K562 (cell line): ENCODE results near the gene UCK1. TPM values are rescaled to one million over a fixed set of nuclear protein-coding genes. Genes with fewer than 3 reads are reported as not detected.

Experiments
- ATAC-seq: fragments of 200-7000 bp; cut with Tn5 transposase; 3 replicates; pipeline ENCODE4 v1.9.1; 2020; ENCODE audit warnings: moderate library complexity
- BruUV-seq: library from RNA; stranded (reverse); fragments of 400-500 nt; replicated peaks from 2 replicates; lab custom pipeline; 2021; lab: Mats Ljungman, UMichigan
- CTCF ChIA-PET: fragments of 300-600 bp; formaldehyde crosslinking; extraction: SDS; loops from one replicate; lab custom pipeline; 2021; ENCODE audit warnings: low intra/inter-chr PET ratio; lab: Yijun Ruan, JAX
- POLR2A ChIA-PET: fragments of 300-600, 350-650 bp; sonication (Branson Sonifier 250); formaldehyde crosslinking; extraction: SDS; loops from one replicate; lab custom pipeline; 2021; ENCODE audit warnings: antibody characterized with exemption, inconsistent platforms; lab: Yijun Ruan, JAX
- DNase-seq, 4 experiments: peaks; one replicate each; pipeline versions ENCODE4 v3.0.0 to v3.0.0-alpha.2; 2011 to 2018; ENCODE audit warnings: low spot score in 3 of 4, mixed read lengths in 3 of 4; ENCODE audit errors: extremely low read depth in 1 of 4
- FAIRE-seq: peaks from 2 replicates; lab custom pipeline; 2011; peaks lifted over from hg19 to GRCh38; lab: Jason Lieb, UNC
- H2AFZ ChIP-seq: 2 replicates; pipeline ENCODE4 v1.6.0; 2011; ENCODE audit warnings: low read depth, low read length, control low read depth, inconsistent platforms
- H3K27ac ChIP-seq: fragments of 200-600 bp; 3 replicates; pipeline ENCODE4 v1.8.0; 2011; ENCODE audit warnings: low read depth, mild to moderate bottlenecking, control low read depth, inconsistent platforms, low read length, moderate library complexity, mixed read lengths; ENCODE audit errors: extremely low read depth
- H3K27me3 ChIP-seq, 2 experiments: fragments of 300-600 bp in 1 of 2; 2 replicates in 1 of 2; 3 replicates in 1 of 2; pipeline versions ENCODE4 v1.6.0 to v1.8.0; 2011; ENCODE audit warnings: inconsistent platforms in 2 of 2, low read length in 2 of 2, mild to moderate bottlenecking in 1 of 2, mixed read lengths in 1 of 2, moderate library complexity in 1 of 2; ENCODE audit not compliant: control insufficient read depth in 2 of 2, insufficient read depth in 2 of 2
- H3K36me3 ChIP-seq: fragments of 300-600 bp; 3 replicates; pipeline ENCODE4 v1.8.0; 2011; ENCODE audit warnings: mild to moderate bottlenecking, low read length, inconsistent platforms; ENCODE audit not compliant: control insufficient read depth, insufficient read depth
- H3K4me1 ChIP-seq, 2 experiments: fragments of 200-600 bp in 1 of 2; replicated peaks in 1 of 2; 2 replicates in 1 of 2; 3 replicates in 1 of 2; pipeline versions ENCODE4 v1.5.1 to v1.8.0; 2011; ENCODE audit warnings: inconsistent platforms in 2 of 2, low read length in 2 of 2, mild to moderate bottlenecking in 1 of 2, mixed read lengths in 1 of 2, moderate library complexity in 1 of 2; ENCODE audit not compliant: control insufficient read depth in 2 of 2, insufficient read depth in 2 of 2
- H3K4me2 ChIP-seq: 2 replicates; pipeline ENCODE4 v1.6.1; 2011; ENCODE audit warnings: low read length, control low read depth, inconsistent platforms, mixed read lengths; ENCODE audit not compliant: insufficient read depth
- H3K4me3 ChIP-seq: fragments of 200-600 bp; sonication (generic), shearing (Covaris generic); 2 replicates; pipeline ENCODE4 v1.5.1; 2016; ENCODE audit warnings: control low read depth, inconsistent platforms
- H3K79me2 ChIP-seq: fragments of 200-600 bp; 3 replicates; pipeline ENCODE4 v1.8.0; 2011; ENCODE audit warnings: low read length, inconsistent platforms; ENCODE audit not compliant: control insufficient read depth, insufficient read depth
- H3K9ac ChIP-seq, 2 experiments: 2 replicates each; pipeline versions ENCODE4 v1.6.0 to v1.6.1; 2011; ENCODE audit warnings: low read depth in 2 of 2, low read length in 2 of 2, control low read depth in 1 of 2, inconsistent platforms in 1 of 2, mild to moderate bottlenecking in 1 of 2, mixed read lengths in 1 of 2; ENCODE audit not compliant: insufficient read depth in 1 of 2
- H3K9me1 ChIP-seq: one replicate; pipeline ENCODE4 v1.6.0; 2011; ENCODE audit warnings: inconsistent platforms, mild to moderate bottlenecking, low read length, moderate library complexity; ENCODE audit not compliant: control insufficient read depth, insufficient read depth
- H3K9me3 ChIP-seq: replicated peaks from 2 replicates; pipeline ENCODE4 v1.5.1; 2011; ENCODE audit warnings: low read depth, low read length, inconsistent platforms; ENCODE audit not compliant: control insufficient read depth, insufficient read depth
- H4K20me1 ChIP-seq: replicated peaks from 2 replicates; pipeline ENCODE4 v1.6.1; 2011; ENCODE audit warnings: low read length, inconsistent platforms, mixed read lengths; ENCODE audit not compliant: control insufficient read depth, insufficient read depth
- IFI16 ChIP-seq: fragments of 250-450 bp; sonication (Bioruptor Pico); IDR thresholded peaks from 2 replicates; pipeline ENCODE4 v2.1.2; 2022; ENCODE audit warnings: mild to moderate bottlenecking, inconsistent platforms
- KLF13 ChIP-seq: fragments of 450-650 bp; IDR thresholded peaks from 2 replicates; pipeline ENCODE4 v1.6.1; 2016; ENCODE audit warnings: missing genetic modification characterization, low read depth, mild to moderate bottlenecking, missing compliant biosample characterization, moderate library complexity, borderline replicate concordance
- MAFG ChIP-seq: fragments of 450-650 bp; conservative IDR thresholded peaks from 2 replicates; pipeline ENCODE4 v1.6.1; 2016; ENCODE audit warnings: missing genetic modification characterization, missing compliant biosample characterization
- MECOM ChIP-seq: fragments of 250-450 bp; sonication (Bioruptor Pico); IDR thresholded peaks from 2 replicates; pipeline ENCODE4 v1.8.0; 2022; ENCODE audit warnings: inconsistent platforms
- RBFOX2 ChIP-seq: fragments of 200-400 bp; formaldehyde crosslinking; IDR thresholded peaks from 2 replicates; pipeline ENCODE4 v1.6.1; 2017; ENCODE audit warnings: low read depth, mild to moderate bottlenecking, low read length, moderate library complexity
- U2AF1 ChIP-seq: fragments of 200-400 bp; formaldehyde crosslinking; optimal IDR thresholded peaks from 2 replicates; pipeline ENCODE3; 2017; ENCODE audit warnings: mild to moderate bottlenecking, low read depth, low read length, moderate library complexity
- ZNF134 ChIP-seq: fragments of 250-450 bp; sonication (Bioruptor Pico); conservative IDR thresholded peaks from 2 replicates; pipeline ENCODE4 v1.4.0; 2020
- ZNF23 ChIP-seq: fragments of 250-450 bp; sonication (Bioruptor Pico); IDR thresholded peaks from 2 replicates; pipeline ENCODE4 v1.4.0; 2020; ENCODE audit warnings: mild to moderate bottlenecking
- WGBS: fragments of 100-300 bp; shearing (Covaris generic); methylation state at CpG from one replicate; pipeline ENCODE4 v1.1.6; 2016; ENCODE audit warnings: low coverage, mixed read lengths; ENCODE audit not compliant: insufficient coverage; ENCODE audit errors: missing lambda C conversion rate; 5-methylcytosine and 5-hydroxymethylcytosine counted together
- in situ Hi-C: fragments of 300-500 bp; cut with MboI; formaldehyde crosslinking; loops from 4 replicates; pipeline ENCODE4 v1.15.0; 2018; ENCODE audit warnings: inconsistent platforms, mixed read lengths
- intact Hi-C: fragments of 100-400 bp; cut with micrococcal nuclease; formaldehyde crosslinking; loops from 2 replicates; pipeline ENCODE4 v1.14.2; 2022
- polyA plus RNA-seq, 8 experiments: library from polyadenylated mRNA; depleted of rRNA in 4 of 8; stranded (reverse) in 5 of 8; unstranded in 3 of 8; fragments of >200 nt; fragmentation: Nextera tagmentation in 2 of 8; fragmentation: Illumina TruSeq in 1 of 8; extraction: Ambion mirVana in 2 of 8; extraction: Trizol in 1 of 8; gene quantifications; 2 replicates each; pipeline versions ENCODE4 v1.2.1 to v1.2.3, GENCODE V29; 2011 to 2014; ENCODE audit warnings: inconsistent platforms in 1 of 8, missing spikeins in 1 of 8
- total RNA-seq, 7 experiments: library from RNA; depleted of rRNA in 6 of 7; stranded (reverse); fragments of >200 nt in 6 of 7; fragmentation: Illumina TruSeq in 2 of 7; extraction: Trizol in 2 of 7; gene quantifications; 2 replicates each; pipeline versions ENCODE4 v1.2.1 to v1.2.3, GENCODE V29; 2011 to 2021; ENCODE audit warnings: low replicate concordance in 1 of 7

Gene UCK1
- total and polyA plus RNA-seq, 9 of the 15 experiments (the other 6 are each of a cell fraction or from before 2014, with no cell fraction given): 0.27 to 27.5 (median 16.1) TPM

DNA sequence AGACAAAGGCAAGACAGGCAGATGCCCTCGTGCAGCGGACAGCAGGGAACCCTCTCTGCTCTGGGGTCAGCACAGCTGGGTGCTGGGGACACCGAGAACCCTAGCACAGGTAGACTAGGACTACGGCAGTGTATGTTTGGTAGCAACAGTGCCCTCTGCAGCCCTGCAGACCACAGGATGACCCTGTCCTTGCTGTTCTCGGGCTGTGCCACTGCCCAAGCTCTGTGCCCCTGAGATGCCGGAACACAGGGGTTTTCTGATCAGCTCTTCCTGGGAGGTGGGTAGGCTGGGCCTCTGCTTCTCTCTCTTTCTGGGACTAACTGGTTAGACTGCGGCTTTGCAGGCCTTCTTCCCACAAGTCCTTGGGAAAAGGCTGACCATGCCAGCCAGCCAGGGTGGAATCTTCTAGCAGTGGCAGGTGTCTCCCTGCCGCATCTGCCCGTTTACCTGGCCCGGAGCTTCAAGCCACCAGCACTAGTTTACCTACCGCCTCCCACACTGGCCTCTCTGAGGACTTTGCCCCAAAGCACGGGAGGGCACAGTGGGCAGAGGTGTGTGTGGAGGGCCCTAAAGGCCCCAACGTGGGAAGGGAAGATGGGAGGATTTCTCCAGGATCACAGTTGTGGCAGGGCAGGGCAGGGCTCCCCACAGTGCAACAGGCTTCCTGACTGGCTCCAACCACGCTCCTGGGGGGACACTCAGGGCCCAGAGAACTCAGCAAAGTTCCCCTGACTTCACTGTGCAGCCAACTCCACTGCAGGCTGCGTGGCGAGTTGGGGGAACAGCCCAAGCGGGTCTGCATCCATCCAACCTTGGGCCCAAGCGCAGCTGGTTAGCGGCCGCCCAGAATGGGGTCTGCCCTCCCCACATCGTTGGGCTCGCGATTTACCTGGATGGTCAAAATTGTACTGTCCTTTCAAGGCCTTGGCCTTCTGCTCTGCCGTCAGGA lies 1.2 kb downstream of the UCK1 start (continued):
- no peak for TF ChIP-seq MECOM (CRISPR knock-in tag)
- TF ChIP-seq KLF13 (tag): no peak
- TF ChIP-seq ZNF23: no peak
- no peak for TF ChIP-seq ZNF134 (CRISPR knock-in tag)

- peaks cover 6 to 39% of the 10 kb centered on the region in 2 experiments; a peak in 3 of 5 replicates for H3K4me1 ChIP-seq
Measured at GRCh38 chr9:131528886-131529505, 2.1 kb downstream of the UCK1 start.

More at GRCh38 chr9:131528886-131529505, 2.1 kb downstream of the UCK1 start:
- FAIRE-seq: no peak
- intact Hi-C loops: no loop called here
- TF ChIP-seq IFI16 (CRISPR knock-in tag) (no peak), MAFG (no peak), RBFOX2 (peak; percentile 36; the same call in 1 of the 2 replicates), U2AF1 (no peak)
- TF ChIP-seq, all 486 proteins: peak for 1
- 95% methylated on average over 24 of the region's 35 CpGs for WGBS
- H2AFZ ChIP-seq: no peak overlapping the region
- ChIA-PET POLR2A (interaction anchor here (1.2 kb wide), 1 partner anchor 9 kb away, joined by 4 read pairs; no protein-coding TSS in a partner anchor), CTCF (no interaction called here)
- H3K4me2 ChIP-seq: no peak overlapping the region
- BruUV-seq: no TSS peak
- H4K20me1 ChIP-seq: no peaks in the 10 kb centered on the region; the same call in 1 of the 2 replicates
- ATAC-seq (no peak), DNase-seq (no peak)
- H3K9ac ChIP-seq: peak overlapping the region in 1 of 2 experiments; percentile 93; a peak in 1 of 4 replicates
- H3K9me1 ChIP-seq: no peaks in the 10 kb centered on the region
- H3K36me3 ChIP-seq: peaks cover 60% of the 10 kb centered on the region; the same call in 2 of the 3 replicates
- no peaks in the 10 kb centered on the region for H3K9me3 ChIP-seq
- no peak overlapping the region for H3K27ac ChIP-seq
- peaks cover 14% of the 10 kb centered on the region for H3K79me2 ChIP-seq
- in situ Hi-C loops: no loop called here
- no peaks in the 10 kb centered on the region for H3K27me3 ChIP-seq
- no peak overlapping the region for H3K4me3 ChIP-seq
